ENCODE results near the gene SIVA1.

SIVA1 gene

GRCh38 chr14:104721505-104722431 lies 31.2 kb upstream of the SIVA1 start:
- Histone ChIP-seq H3K79me2 (ENCODE audit: insufficient read depth, low read length) (no peaks in the 10 kb centered on the region), H3K4me2 (ENCODE audit: insufficient read depth, low read length) (no peak overlapping the region), H3K9me3 (ENCODE audit: insufficient read depth, low read length, severe bottlenecking) (no peaks in the 10 kb centered on the region), H3K4me1 (ENCODE audit: insufficient read depth, low read length) (peaks cover 19% of the 10 kb centered on the region), H3K27me3 (ENCODE audit: insufficient read depth, low read length, poor library complexity) (no peaks in the 10 kb centered on the region), H3K27ac (ENCODE audit: low read length) (no peak overlapping the region), H3K36me3 (ENCODE audit: insufficient read depth, low read length) (peaks cover 12% of the 10 kb centered on the region), H3K9ac (ENCODE audit: low read depth, low read length) (no peak overlapping the region), H3K4me3 (ENCODE audit: low read depth in 1 of 2, low read length in 2 of 2) (no peak overlapping the region), H4K20me1 (ENCODE audit: insufficient read depth, low read length) (peaks cover 5% of the 10 kb centered on the region), H2AFZ (ENCODE audit: low read depth, low read length) (no peak overlapping the region)
- no peak for DNase-seq
- TF ChIP-seq CTCF (IDR thresholded peaks at IDR 0.05; ENCODE audit: borderline replicate concordance, extremely low read depth, low read length, poor library complexity, severe bottlenecking) (no peak), EZH2 (IDR thresholded peaks at IDR 0.05; ENCODE audit: borderline replicate concordance, low read depth, low read length, severe bottlenecking) (no peak)
- ATAC-seq (ENCODE audit: insufficient read depth, low read depth) = no peak

- peak overlapping the region; percentile 20 to 85; a peak in 2 of 4 replicates for H3K4me3 ChIP-seq (ENCODE audit: low read depth in 1 of 2, low read length in 2 of 2)
Observed at GRCh38 chr14:104722938-104723650, 29.9 kb upstream of the SIVA1 start.

GRCh38 chr14:104723651-104724406 lies 29.1 kb upstream of the SIVA1 start, which contains the start of gene ADSS1:
TSS of gene ADSS1 (plus strand) at chr14:104724229. CDS start at chr14:104724271, 42 bp downstream.
- ATAC-seq (ENCODE audit: insufficient read depth, low read depth) (peak; percentile 71), DNase-seq (peak; percentile 58)
- H2AFZ ChIP-seq (ENCODE audit: low read depth, low read length) = peak within 1 kb of the TSS; percentile 93
- H3K27ac ChIP-seq (ENCODE audit: low read length) = peak within 1 kb of the TSS; percentile 9; the same call in 1 of the 2 replicates
- H3K79me2 ChIP-seq (ENCODE audit: insufficient read depth, low read length) = no peaks in the 10 kb centered on the region
- peaks cover 5% of the 10 kb centered on the region for H4K20me1 ChIP-seq (ENCODE audit: insufficient read depth, low read length)
- no peak for TF ChIP-seq EZH2 (IDR thresholded peaks at IDR 0.05; ENCODE audit: borderline replicate concordance, low read depth, low read length, severe bottlenecking)
- TF ChIP-seq CTCF (IDR thresholded peaks at IDR 0.05; ENCODE audit: borderline replicate concordance, extremely low read depth, low read length, poor library complexity, severe bottlenecking) = peak; percentile 87
- H3K9ac ChIP-seq (ENCODE audit: low read depth, low read length) = peak within 1 kb of the TSS; percentile 53
- H3K4me1 ChIP-seq (ENCODE audit: insufficient read depth, low read length) = peaks cover 19% of the 10 kb centered on the region
- H3K9me3 ChIP-seq (ENCODE audit: insufficient read depth, low read length, severe bottlenecking) = no peaks in the 10 kb centered on the region
- H3K27me3 ChIP-seq (ENCODE audit: insufficient read depth, low read length, poor library complexity) = no peaks in the 10 kb centered on the region
- peak within 1 kb of the TSS; percentile 20 to 85; a peak in 3 of 4 replicates for H3K4me3 ChIP-seq (ENCODE audit: low read depth in 1 of 2, low read length in 2 of 2)
- peak within 1 kb of the TSS; percentile 83 for H3K4me2 ChIP-seq (ENCODE audit: insufficient read depth, low read length)
- H3K36me3 ChIP-seq (ENCODE audit: insufficient read depth, low read length) = peaks cover 9% of the 10 kb centered on the region

More at GRCh38 chr14:104722938-104723650, 29.9 kb upstream of the SIVA1 start:
- Histone ChIP-seq H3K36me3 (ENCODE audit: insufficient read depth, low read length) (peaks cover 12% of the 10 kb centered on the region), H3K9ac (ENCODE audit: low read depth, low read length) (peak overlapping the region; percentile 53; the same call in 1 of the 2 replicates), H2AFZ (ENCODE audit: low read depth, low read length) (peak overlapping the region; percentile 93; the same call in 1 of the 2 replicates), H3K4me2 (ENCODE audit: insufficient read depth, low read length) (peak overlapping the region; percentile 83), H3K27me3 (ENCODE audit: insufficient read depth, low read length, poor library complexity) (no peaks in the 10 kb centered on the region), H4K20me1 (ENCODE audit: insufficient read depth, low read length) (peaks cover 5% of the 10 kb centered on the region), H3K9me3 (ENCODE audit: insufficient read depth, low read length, severe bottlenecking) (no peaks in the 10 kb centered on the region), H3K27ac (ENCODE audit: low read length) (no peak overlapping the region), H3K4me1 (ENCODE audit: insufficient read depth, low read length) (peaks cover 19% of the 10 kb centered on the region), H3K79me2 (ENCODE audit: insufficient read depth, low read length) (no peaks in the 10 kb centered on the region)
- no peak; the same call in 2 of the 3 replicates for ATAC-seq (ENCODE audit: insufficient read depth, low read depth)
- no peak for DNase-seq
- TF ChIP-seq CTCF (IDR thresholded peaks at IDR 0.05; ENCODE audit: borderline replicate concordance, extremely low read depth, low read length, poor library complexity, severe bottlenecking) (no peak), EZH2 (IDR thresholded peaks at IDR 0.05; ENCODE audit: borderline replicate concordance, low read depth, low read length, severe bottlenecking) (no peak)

Data from DND-41 (cell line).